ENCODE results near the gene UBE2B.

The UBE2B gene

DNA sequence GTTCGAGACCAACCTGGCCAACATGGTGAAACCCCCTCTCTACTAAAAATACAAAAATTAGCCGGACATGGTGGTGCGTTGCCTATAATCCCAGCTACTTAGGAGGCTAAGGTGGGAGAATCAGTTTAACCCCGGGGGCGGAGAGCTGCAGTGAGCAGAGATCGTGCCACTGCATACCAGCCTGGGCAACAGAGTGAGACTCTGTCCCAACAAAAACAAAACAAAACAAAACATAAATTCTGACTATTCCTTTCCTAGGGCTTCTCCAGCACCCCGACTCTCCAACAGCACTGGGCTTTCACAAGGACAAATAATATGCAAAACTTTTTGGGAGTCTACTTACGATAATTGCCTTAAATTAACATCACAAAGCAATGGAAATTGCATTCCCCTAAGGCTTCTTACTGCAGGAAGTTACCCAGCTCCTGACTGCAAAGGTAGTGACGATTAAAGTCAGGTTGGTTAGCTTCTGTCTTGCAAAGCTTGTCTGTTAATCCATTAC, 56.2 kb downstream of the UBE2B start:
- no peak for DNase-seq
- H3K4me1 ChIP-seq: 0 out of 2 replicates have a peak, but pooled peaks cover 3% of the 10 kb centered on the region
- no peaks in the 10 kb centered on the region for H3K27me3 ChIP-seq
- H3K9me3 ChIP-seq: no peaks in the 10 kb centered on the region
- TF ChIP-seq CTCF (IDR thresholded peaks at IDR 0.05; ENCODE audit: low read depth, low read length): no peak
- H3K4me3 ChIP-seq (ENCODE audit: low read depth, low read length): no peak overlapping the region
- H3K36me3 ChIP-seq: no peaks in the 10 kb centered on the region

DNA sequence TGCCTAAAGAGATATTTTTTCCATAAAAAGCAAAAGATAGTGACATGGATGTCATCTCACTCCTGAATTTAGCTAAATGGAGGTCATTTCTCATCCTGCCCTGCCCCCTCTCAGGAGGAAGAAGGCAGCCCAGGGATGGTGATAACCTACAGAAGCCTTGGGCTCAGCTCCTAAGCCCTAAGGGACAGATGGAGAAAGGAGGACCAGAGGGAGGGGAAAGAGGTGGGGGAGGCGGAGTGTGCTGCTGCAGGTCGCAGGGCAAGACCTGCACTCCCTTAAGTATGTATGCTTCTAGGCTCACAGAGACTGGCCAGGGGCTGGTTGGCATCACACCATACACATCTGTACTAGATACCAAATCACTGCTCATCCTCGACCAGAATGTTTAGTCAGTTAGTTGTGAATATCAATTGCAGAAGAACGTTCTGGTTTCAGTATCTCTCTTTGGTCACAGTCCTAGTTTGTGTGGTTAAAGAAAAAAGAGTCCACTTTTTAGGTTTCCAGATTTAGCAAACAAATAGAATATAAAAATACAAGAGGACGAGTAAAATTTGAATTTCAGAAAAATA, 58.7 kb downstream of the UBE2B start:
- no peak for TF ChIP-seq CTCF (IDR thresholded peaks at IDR 0.05; ENCODE audit: low read depth, low read length)

GRCh38 chr5:134432174-134432573, 60.8 kb downstream of the UBE2B start:
- H3K27me3 ChIP-seq: no peaks in the 10 kb centered on the region
- TF ChIP-seq CTCF (IDR thresholded peaks at IDR 0.05; ENCODE audit: low read depth, low read length): no peak
- no peak for DNase-seq
- H3K9me3 ChIP-seq: no peaks in the 10 kb centered on the region
- H3K4me3 ChIP-seq (ENCODE audit: low read depth, low read length): no peak overlapping the region
- 0 out of 2 replicates have a peak, but pooled peaks cover 3% of the 10 kb centered on the region for H3K4me1 ChIP-seq
- H3K36me3 ChIP-seq: no peaks in the 10 kb centered on the region

More for the DNA sequence above, 58.7 kb downstream of the UBE2B start:
- H3K4me3 ChIP-seq (ENCODE audit: low read depth, low read length): no peak overlapping the region
- no peak for DNase-seq
- H3K27me3 ChIP-seq: no peaks in the 10 kb centered on the region
- no peaks in the 10 kb centered on the region for H3K9me3 ChIP-seq
- H3K4me1 ChIP-seq: 0 out of 2 replicates have a peak, but pooled peaks cover 3% of the 10 kb centered on the region
- H3K36me3 ChIP-seq: no peaks in the 10 kb centered on the region

GRCh38 chr5:134432677-134433359, 61.4 kb downstream of the UBE2B start:
- no peaks in the 10 kb centered on the region for H3K36me3 ChIP-seq
- no peak for DNase-seq
- H3K4me1 ChIP-seq: 0 out of 2 replicates have a peak, but pooled peaks cover 3% of the 10 kb centered on the region
- no peaks in the 10 kb centered on the region for H3K27me3 ChIP-seq
- no peak for TF ChIP-seq CTCF (IDR thresholded peaks at IDR 0.05; ENCODE audit: low read depth, low read length)
- H3K9me3 ChIP-seq: no peaks in the 10 kb centered on the region
- no peak overlapping the region for H3K4me3 ChIP-seq (ENCODE audit: low read depth, low read length)

DNA sequence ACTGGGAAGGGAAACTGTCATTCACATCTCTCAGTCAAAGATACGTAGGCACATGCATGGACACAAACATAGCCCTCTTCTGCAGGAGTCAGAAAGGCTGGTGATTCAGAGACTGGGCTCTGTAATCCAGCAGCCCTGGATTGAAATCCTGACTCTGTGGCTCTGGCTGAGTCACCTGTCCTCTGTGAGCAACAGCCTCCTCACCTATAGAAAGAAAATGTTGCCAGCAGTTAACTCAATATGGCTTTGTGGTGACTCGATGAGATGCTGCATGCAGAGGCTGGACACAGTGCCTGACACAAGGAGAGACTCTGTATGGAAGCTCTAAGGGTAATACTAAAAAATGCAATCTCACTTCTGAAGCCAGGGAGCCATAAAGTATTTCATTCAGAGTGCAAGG, 64.2 kb downstream of the UBE2B start:
- Histone ChIP-seq H3K27me3 (no peaks in the 10 kb centered on the region), H3K4me3 (ENCODE audit: low read depth, low read length) (no peak overlapping the region), H3K4me1 (no peaks in the 10 kb centered on the region), H3K9me3 (no peaks in the 10 kb centered on the region), H3K36me3 (no peaks in the 10 kb centered on the region)
- no peak for DNase-seq
- no peak for TF ChIP-seq CTCF (IDR thresholded peaks at IDR 0.05; ENCODE audit: low read depth, low read length)

All from BE2C (cell line).